Activated T-helper 1 cell treated with anti-CD3 and anti-CD28 coated beads, Interleukin-12 subunit alpha, Interleukin-12 subunit beta, Interleukin-2, Interleukin-4 antibody, amounts not matched to agents 30 ng/mL and 10 ng/mL and 1 ng/mL, durations not matched to agents 14 hours and 24 hours and 36 hours (primary cell): ENCODE data around the gene RYR2. TPM values are rescaled to one million over a fixed set of nuclear protein-coding genes. Genes with fewer than 3 reads are reported as not detected.

ENCODE experiments used
- DNase-seq: peaks from one replicate; pipeline ENCODE4 v3.0.0; 2021; ENCODE audit warnings: low spot score
- H3K27ac Mint-ChIP-seq: one replicate; pipeline ENCODE4 v1.8.0; 2021; ENCODE audit warnings: mild to moderate bottlenecking, mixed read lengths
- H3K27me3 Mint-ChIP-seq: one replicate; pipeline ENCODE4 v1.8.0; 2022; ENCODE audit warnings: mild to moderate bottlenecking, moderate library complexity, mixed read lengths; ENCODE audit not compliant: insufficient read depth
- H3K36me3 Mint-ChIP-seq: one replicate; pipeline ENCODE4 v1.8.0; 2021; ENCODE audit warnings: low read depth, mixed read lengths
- H3K4me1 Mint-ChIP-seq: one replicate; pipeline ENCODE4 v1.8.0; 2021; ENCODE audit warnings: low read depth, mixed read lengths
- H3K4me3 Mint-ChIP-seq: one replicate; pipeline ENCODE4 v1.8.0; 2021; ENCODE audit warnings: mild to moderate bottlenecking, moderate library complexity, mixed read lengths
- H3K9me3 Mint-ChIP-seq: one replicate; pipeline ENCODE4 v1.8.0; 2021; ENCODE audit warnings: mixed read lengths
- intact Hi-C: fragments of 100-400 bp; cut with micrococcal nuclease; formaldehyde crosslinking; loops from one replicate; pipeline ENCODE4 v1.15.1; 2024
- total RNA-seq: library from RNA; stranded (reverse); gene quantifications from 2 replicates; pipeline ENCODE4 v1.2.3, GENCODE V29; 2022

The RYR2 gene
- total RNA-seq = not detected in 2 replicates

DNA sequence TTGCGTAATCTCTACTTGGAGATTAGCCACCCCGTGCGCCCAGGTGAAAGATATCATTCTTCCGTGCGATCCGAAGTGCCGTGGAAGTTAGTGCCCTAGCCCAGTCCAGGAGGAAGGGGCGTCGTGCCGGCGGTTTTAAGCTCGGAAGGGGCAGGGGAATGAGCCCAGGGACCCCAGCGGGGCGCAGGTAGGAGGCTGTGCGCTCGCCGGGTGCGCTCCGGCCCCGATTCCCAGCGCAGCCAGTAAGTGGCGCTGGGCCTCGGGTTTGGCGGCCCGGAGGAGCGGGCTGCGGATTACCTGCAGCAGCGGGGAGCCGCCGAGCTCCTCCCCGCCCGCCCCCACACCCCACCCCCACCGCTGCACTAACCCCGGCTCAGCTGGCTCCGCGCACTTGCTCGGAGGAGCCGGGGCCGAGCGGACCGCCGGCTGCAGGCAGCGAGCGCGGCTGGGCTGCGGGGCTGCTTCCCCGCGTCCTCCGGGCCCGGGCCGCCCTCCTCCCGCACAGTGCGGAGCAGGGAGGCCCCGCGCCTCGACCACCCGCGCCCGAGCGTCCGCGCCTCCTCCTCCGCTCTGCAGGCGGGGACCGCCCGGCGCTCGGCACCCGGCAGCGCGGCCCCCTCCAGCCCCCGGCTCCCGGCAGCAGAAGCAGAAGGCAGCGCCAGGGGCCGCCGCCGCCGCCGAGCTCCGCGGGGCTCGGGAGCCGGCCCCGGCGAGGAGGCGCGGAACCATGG lies at the start of gene RYR2:
TSS of gene RYR2 (plus strand) at position 390 of the 731 bp plus-strand sequence. CDS start at position 728, 338 bp downstream.
- Mint-ChIP-seq H3K9me3 (no peaks in the 10 kb centered on the region), H3K27me3 (peaks cover 52% of the 10 kb centered on the region), H3K27ac (peak within 1 kb of the TSS; percentile 31), H3K4me3 (peak within 1 kb of the TSS; percentile 32), H3K4me1 (peaks cover 4% of the 10 kb centered on the region), H3K36me3 (no peaks in the 10 kb centered on the region)
- intact Hi-C loops = loop anchor here (10.0 kb wide), 1 partner anchor 287 kb away; no protein-coding TSS in a partner anchor
- no peak for DNase-seq

DNA sequence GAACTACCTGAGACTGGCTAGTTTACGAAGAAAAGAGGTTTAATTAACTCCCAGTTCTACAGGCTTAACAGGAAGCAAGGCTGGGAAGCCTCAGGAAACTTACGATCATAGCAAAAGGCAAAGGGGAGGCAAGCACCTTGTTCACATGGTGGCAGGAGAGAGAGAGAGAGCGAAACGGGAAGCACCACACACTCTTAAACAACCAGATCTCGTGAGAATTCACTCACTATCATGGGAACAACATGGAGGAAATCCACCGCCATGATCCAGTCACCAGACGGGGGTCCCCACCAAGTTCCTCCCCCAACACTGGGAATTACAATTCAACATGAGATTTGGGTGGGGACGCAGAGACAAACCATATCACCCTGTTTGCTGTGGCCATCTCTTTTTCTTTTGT lies 49.5 kb upstream of the RYR2 start:
- H3K4me1 Mint-ChIP-seq = no peaks in the 10 kb centered on the region
- no peaks in the 10 kb centered on the region for H3K9me3 Mint-ChIP-seq
- peaks cover 9% of the 10 kb centered on the region for H3K27me3 Mint-ChIP-seq

DNA sequence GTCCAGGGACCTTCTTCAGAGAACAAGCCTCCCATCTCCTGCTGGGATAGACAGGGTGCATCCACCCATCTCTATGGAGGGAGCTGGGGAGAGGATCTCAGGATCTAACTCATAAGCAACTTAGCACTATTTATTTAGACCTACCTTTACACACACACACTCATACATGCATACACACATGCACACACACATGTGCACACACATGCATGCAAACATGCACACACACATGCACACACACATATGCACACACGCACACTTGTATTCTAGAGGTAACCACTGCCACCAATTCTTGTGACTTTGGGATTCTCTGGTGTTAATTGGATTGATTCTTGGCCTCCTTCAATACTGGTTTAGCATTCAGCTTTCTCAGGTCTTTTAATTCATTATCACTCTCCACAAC lies 47.5 kb upstream of the RYR2 start:
- no peak for DNase-seq
- Mint-ChIP-seq H3K27me3 (peaks cover 3% of the 10 kb centered on the region), H3K9me3 (no peaks in the 10 kb centered on the region), H3K36me3 (no peaks in the 10 kb centered on the region), H3K4me1 (no peaks in the 10 kb centered on the region), H3K27ac (no peak overlapping the region), H3K4me3 (no peak overlapping the region)
- intact Hi-C loops = no loop called here

More for the DNA sequence above, 49.5 kb upstream of the RYR2 start:
- intact Hi-C loops = no loop called here
- no peaks in the 10 kb centered on the region for H3K36me3 Mint-ChIP-seq
- DNase-seq = no peak
- no peak overlapping the region for H3K27ac Mint-ChIP-seq
- H3K4me3 Mint-ChIP-seq = no peak overlapping the region

DNA sequence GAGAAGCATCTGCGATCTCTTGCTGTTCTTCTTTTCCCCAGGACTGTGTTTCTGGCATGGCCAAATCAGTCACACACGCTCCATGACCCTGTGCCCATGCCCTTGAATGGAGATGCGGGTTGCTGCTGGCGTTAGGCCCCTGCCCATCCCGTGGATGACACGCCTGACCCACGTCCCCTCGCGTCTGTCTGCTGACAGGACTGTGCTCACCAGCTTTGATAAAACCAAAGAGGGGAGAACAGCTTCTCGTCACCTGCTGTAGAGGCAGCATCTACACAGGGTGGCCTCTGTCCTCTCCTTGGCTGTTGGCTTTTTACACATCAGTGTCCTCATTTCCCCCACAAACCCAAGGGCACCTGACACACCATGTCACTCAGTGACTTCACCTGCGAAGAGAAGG lies 44.6 kb upstream of the RYR2 start:
- H3K36me3 Mint-ChIP-seq = no peaks in the 10 kb centered on the region
- no peak overlapping the region for H3K4me3 Mint-ChIP-seq
- H3K27me3 Mint-ChIP-seq = peaks cover 5% of the 10 kb centered on the region
- DNase-seq = no peak
- intact Hi-C loops = no loop called here
- no peak overlapping the region for H3K27ac Mint-ChIP-seq
- no peaks in the 10 kb centered on the region for H3K4me1 Mint-ChIP-seq
- H3K9me3 Mint-ChIP-seq = no peaks in the 10 kb centered on the region

DNA sequence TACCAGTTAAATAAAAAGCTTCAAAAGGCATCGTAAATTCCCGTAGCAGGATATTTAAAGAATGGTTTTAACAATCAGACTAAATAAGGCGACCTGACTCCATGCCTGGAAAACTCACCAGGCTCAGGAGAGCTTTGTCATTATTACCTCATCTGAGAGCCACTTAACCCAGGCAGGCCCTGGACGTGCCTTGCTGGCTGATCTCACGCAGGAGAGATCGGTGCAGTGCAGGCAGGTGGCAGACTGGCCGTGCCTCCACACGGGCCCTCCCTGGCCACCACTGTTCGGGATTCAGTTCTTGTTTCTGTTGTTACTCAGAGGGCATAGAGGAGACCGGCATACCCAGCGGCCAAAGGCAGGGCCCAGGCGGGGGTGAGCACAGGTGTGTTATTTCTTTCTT lies 44.1 kb upstream of the RYR2 start:
- Mint-ChIP-seq H3K27ac (no peak overlapping the region), H3K27me3 (peaks cover 5% of the 10 kb centered on the region), H3K4me3 (no peak overlapping the region), H3K36me3 (no peaks in the 10 kb centered on the region), H3K4me1 (no peaks in the 10 kb centered on the region), H3K9me3 (no peaks in the 10 kb centered on the region)
- intact Hi-C loops = no loop called here
- no peak for DNase-seq

DNA sequence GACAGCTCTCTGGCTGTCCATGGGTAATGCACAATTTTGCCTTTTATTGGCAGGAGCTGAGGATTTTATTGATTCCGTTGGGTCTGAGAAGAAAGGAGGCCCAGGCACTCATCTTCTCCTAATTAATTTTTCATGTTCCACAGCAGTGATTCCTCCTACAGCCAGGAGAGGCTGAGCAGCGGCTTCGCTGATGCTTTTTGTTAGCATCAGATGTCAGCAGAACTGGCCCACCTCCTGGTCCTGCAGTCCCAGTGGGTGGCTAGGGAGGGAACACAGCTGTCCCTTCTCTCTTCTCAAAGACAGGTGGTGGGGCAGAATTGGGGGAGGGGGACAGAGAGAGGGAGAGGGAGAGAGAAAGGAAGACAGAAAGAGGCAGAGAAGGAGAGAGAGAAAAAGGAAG lies 43.4 kb upstream of the RYR2 start:
- no peaks in the 10 kb centered on the region for H3K4me1 Mint-ChIP-seq
- DNase-seq = no peak
- no peak overlapping the region for H3K27ac Mint-ChIP-seq
- no peaks in the 10 kb centered on the region for H3K9me3 Mint-ChIP-seq
- intact Hi-C loops = no loop called here
- H3K36me3 Mint-ChIP-seq = no peaks in the 10 kb centered on the region
- H3K4me3 Mint-ChIP-seq = no peak overlapping the region
- H3K27me3 Mint-ChIP-seq = peaks cover 5% of the 10 kb centered on the region

DNA sequence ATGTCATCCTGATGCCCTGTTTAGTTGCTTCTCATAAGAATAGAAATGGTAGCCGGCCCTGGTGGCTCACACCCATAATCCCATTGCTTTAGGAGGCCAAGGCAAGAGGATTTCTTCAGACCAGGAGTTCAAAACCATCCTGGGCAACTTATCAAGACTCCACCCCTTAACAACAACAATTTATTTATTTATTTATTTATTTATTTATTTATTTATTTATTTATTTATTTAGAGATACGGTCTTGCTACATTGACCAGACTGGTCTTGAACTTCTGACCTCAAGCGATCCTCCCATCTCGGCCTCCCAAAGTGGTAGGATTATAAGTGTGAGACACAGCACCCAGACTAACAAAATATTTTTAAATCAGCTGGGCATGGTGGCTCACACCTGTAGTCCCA lies 41.8 kb upstream of the RYR2 start:
- no peak for DNase-seq
- H3K9me3 Mint-ChIP-seq = no peaks in the 10 kb centered on the region
- H3K36me3 Mint-ChIP-seq = no peaks in the 10 kb centered on the region
- H3K4me1 Mint-ChIP-seq = no peaks in the 10 kb centered on the region
- intact Hi-C loops = no loop called here
- no peak overlapping the region for H3K4me3 Mint-ChIP-seq
- peaks cover 1% of the 10 kb centered on the region for H3K27me3 Mint-ChIP-seq
- H3K27ac Mint-ChIP-seq = no peak overlapping the region

DNA sequence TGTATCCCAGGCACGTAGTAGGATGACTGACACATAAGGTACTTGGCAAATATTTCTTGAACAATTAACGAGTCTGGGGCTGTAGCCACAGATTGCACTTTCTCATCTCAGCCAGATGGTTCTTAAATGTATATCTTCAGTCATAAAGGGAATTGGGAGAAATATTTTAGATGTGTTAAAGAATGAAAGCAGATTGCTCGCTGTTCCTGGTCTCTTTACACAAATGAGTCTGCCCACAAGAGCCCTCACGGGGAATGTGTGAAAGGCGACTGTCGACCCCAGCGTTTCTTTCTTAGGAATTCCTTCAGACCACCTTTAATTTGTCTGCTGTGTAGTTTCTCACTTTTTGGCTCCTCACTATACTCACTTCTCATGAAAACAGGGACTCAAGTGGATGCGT lies 38.5 kb upstream of the RYR2 start:
- H3K4me1 Mint-ChIP-seq = no peaks in the 10 kb centered on the region
- DNase-seq = no peak

DNA sequence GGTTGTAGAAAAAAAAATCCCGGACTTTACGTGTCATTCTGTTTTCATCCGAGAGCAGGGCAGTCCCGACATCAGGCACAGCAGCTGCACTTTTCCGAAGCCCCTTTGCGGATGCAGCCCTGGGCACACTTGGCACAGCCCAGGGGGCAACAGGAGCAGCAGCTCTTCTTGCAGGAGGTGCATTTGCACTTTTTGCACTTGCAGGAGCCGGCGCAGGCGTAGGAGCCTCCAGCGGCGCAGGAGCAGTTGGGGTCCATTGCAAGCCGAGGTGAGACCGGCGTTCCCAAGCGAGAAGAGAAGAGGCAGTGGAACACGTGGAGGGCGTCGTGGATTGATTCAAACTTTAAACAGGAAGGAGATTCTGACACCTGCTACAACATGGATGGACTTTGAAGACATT lies 37.9 kb upstream of the RYR2 start, which contains the start of gene MT1HL1:
TSS of gene MT1HL1 (minus strand) at position 326 of the 400 bp plus-strand sequence. CDS start at position 257, 69 bp downstream.
- no peak for DNase-seq
- H3K4me3 Mint-ChIP-seq = no peak within 1 kb of the TSS
- H3K36me3 Mint-ChIP-seq = no peaks in the 10 kb centered on the region
- H3K4me1 Mint-ChIP-seq = no peaks in the 10 kb centered on the region
- peaks cover 1% of the 10 kb centered on the region for H3K27me3 Mint-ChIP-seq
- H3K27ac Mint-ChIP-seq = no peak within 1 kb of the TSS
- no peaks in the 10 kb centered on the region for H3K9me3 Mint-ChIP-seq
- intact Hi-C loops = no loop called here

More for the DNA sequence above, 38.5 kb upstream of the RYR2 start:
- H3K27ac Mint-ChIP-seq = no peak overlapping the region
- intact Hi-C loops = no loop called here
- no peaks in the 10 kb centered on the region for H3K36me3 Mint-ChIP-seq
- H3K4me3 Mint-ChIP-seq = no peak overlapping the region
- no peaks in the 10 kb centered on the region for H3K9me3 Mint-ChIP-seq
- peaks cover 1% of the 10 kb centered on the region for H3K27me3 Mint-ChIP-seq

DNA sequence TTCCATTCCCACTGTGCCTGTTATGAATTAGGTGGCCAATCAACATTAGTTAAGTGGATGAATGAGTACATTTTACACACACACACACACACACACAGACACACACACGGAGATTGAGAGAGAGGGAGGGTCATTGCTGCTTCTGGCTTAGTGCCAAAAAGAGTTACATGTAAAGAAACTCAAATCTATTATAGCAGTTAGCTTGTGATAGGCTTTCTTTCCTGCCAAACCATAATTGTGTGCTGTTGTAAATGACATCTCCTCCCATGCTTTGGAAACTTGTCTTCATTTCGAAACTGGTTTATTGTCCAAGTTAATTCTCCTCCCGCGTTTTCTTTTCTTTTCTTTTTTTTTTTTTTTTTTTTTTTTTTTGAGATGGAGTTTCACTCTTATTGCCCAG lies 36.3 kb upstream of the RYR2 start:
- Mint-ChIP-seq H3K36me3 (no peaks in the 10 kb centered on the region), H3K27me3 (peaks cover 1% of the 10 kb centered on the region), H3K4me1 (no peaks in the 10 kb centered on the region), H3K9me3 (no peaks in the 10 kb centered on the region), H3K27ac (no peak overlapping the region), H3K4me3 (no peak overlapping the region)
- intact Hi-C loops = no loop called here
- DNase-seq = no peak

DNA sequence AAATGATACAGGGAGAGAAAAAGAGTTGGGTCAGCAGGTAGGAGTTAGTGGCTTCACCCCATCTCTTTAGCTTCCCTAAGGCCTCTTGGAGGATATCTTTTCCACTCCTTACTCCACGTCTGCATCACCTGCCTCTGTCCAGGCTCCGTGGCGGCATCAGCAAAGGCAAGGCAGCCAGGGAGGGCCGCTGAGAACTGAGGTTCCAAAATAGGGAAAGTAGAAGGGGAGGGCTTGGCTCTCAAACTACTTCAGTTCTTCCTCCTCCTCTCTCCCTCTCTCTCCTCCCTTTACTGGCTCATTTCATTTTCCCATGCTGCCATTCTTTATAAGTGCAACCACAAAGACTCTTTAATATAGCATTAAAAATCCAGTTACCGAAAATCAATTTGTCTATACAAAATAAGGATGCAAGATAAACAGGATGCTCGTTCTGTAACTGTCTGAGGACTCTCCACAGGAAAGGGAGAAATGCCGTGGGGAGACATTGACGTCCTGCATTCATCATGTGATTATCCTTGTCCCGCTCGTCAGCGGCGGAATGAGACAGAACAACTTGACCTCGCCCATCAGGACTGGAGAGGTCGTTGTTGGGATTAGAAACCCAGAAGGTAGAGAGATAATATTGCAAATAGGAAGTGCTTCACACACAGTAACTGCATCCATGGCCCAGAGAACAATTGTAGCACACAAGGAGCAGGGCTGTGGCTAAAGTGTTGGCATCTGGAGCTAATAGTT lies 34.7 kb upstream of the RYR2 start:
- Mint-ChIP-seq H3K4me1 (no peaks in the 10 kb centered on the region), H3K9me3 (no peaks in the 10 kb centered on the region), H3K36me3 (no peaks in the 10 kb centered on the region), H3K27ac (no peak overlapping the region), H3K4me3 (no peak overlapping the region), H3K27me3 (no peaks in the 10 kb centered on the region)
- intact Hi-C loops = no loop called here
- no peak for DNase-seq

DNA sequence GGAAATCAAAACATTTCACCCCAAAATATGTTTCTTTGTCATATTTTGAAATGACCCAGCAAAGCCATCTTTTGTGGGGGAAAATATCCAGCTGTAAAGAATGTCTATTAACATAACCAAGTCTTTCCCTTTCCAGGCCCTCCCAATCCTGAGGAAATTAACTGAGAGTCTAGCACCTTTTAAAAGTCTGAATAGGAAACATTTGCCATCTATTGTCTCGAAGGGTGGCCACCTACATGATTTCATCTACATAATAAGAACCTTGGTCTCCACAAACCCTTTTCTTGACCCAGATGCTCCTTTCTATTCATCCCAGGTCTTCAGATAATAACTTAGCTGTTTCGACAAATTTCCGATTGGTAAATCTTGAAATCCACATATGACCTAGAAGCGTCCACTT lies 32.4 kb upstream of the RYR2 start:
- no peaks in the 10 kb centered on the region for H3K36me3 Mint-ChIP-seq
- no peaks in the 10 kb centered on the region for H3K4me1 Mint-ChIP-seq
- no peaks in the 10 kb centered on the region for H3K9me3 Mint-ChIP-seq
- H3K4me3 Mint-ChIP-seq = no peak overlapping the region
- intact Hi-C loops = no loop called here
- no peak for DNase-seq
- no peak overlapping the region for H3K27ac Mint-ChIP-seq
- no peaks in the 10 kb centered on the region for H3K27me3 Mint-ChIP-seq

DNA sequence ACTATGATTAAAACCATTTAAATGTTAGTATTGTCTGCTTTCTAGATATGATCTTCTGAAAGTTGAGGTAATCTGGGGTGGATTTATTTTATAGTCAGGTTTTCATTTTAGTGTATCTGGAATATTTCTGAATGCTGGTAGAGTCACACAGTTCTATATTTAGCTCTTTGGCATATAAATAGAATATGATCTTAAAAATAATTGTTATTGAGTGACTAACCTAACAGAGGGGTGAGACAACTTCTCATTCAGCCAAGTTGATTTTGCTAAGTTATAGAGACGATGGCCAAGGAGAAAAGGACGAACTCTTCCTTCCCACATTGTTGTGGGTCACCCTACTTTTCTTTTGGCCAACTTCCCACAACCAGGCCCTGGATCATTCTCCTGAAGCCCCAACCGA lies 30.6 kb upstream of the RYR2 start:
- H3K27me3 Mint-ChIP-seq = no peaks in the 10 kb centered on the region
- H3K4me1 Mint-ChIP-seq = no peaks in the 10 kb centered on the region
- no peak overlapping the region for H3K27ac Mint-ChIP-seq
- H3K36me3 Mint-ChIP-seq = no peaks in the 10 kb centered on the region
- intact Hi-C loops = no loop called here
- DNase-seq = no peak
- H3K4me3 Mint-ChIP-seq = no peak overlapping the region
- no peaks in the 10 kb centered on the region for H3K9me3 Mint-ChIP-seq
